PC-3 (cell line): Measurements from ENCODE around the gene MPO.

Experiments
- EZH2 ChIP-seq: fragments of 300-600 bp; sonication (generic); IDR thresholded peaks from one replicate; pipeline ENCODE4 v1.6.1; 2017; ENCODE audit warnings: antibody characterized with exemption, mild to moderate bottlenecking, low read length; ENCODE audit not compliant: unreplicated experiment
- EZH2phosphoT487 ChIP-seq: fragments of 300-600 bp; sonication (generic); IDR thresholded peaks from 2 replicates; pipeline ENCODE4 v1.6.1; 2018; ENCODE audit warnings: mild to moderate bottlenecking, antibody characterized with exemption, low read length, borderline replicate concordance
- TF ChIP-seq, protein P1 (sequence below): fragments of 300-600 bp; sonication (generic); conservative IDR thresholded peaks from 2 replicates; pipeline ENCODE4 v1.5.1; 2017; ENCODE audit warnings: antibody characterized with exemption, low read depth, mild to moderate bottlenecking, low read length

DNA sequence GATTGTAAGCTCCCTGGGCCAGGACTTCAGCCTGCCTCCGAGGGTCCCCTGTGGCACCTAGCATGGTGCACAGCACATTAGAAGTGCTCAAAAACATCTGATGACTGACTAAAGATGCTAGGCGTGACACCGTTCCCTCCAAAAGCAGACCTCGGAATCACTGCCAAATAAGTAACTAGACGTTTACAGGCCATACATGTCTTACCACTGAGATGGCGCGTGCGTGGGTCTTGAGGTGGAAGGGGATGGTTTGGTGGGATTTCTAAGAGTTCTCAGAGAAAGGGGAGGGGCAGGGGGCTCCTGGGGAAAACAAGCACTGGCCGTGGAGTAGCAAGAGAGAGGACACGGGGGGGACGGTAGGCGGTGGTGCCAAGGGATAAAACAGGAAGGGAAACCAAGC, 12.4 kb downstream of the MPO start:
- TF ChIP-seq, protein P1, sequence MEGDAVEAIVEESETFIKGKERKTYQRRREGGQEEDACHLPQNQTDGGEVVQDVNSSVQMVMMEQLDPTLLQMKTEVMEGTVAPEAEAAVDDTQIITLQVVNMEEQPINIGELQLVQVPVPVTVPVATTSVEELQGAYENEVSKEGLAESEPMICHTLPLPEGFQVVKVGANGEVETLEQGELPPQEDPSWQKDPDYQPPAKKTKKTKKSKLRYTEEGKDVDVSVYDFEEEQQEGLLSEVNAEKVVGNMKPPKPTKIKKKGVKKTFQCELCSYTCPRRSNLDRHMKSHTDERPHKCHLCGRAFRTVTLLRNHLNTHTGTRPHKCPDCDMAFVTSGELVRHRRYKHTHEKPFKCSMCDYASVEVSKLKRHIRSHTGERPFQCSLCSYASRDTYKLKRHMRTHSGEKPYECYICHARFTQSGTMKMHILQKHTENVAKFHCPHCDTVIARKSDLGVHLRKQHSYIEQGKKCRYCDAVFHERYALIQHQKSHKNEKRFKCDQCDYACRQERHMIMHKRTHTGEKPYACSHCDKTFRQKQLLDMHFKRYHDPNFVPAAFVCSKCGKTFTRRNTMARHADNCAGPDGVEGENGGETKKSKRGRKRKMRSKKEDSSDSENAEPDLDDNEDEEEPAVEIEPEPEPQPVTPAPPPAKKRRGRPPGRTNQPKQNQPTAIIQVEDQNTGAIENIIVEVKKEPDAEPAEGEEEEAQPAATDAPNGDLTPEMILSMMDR = no peak
- TF ChIP-seq EZH2 (no peak), EZH2phosphoT487 (no peak)
